ENCODE results near the gene CRB1. TPM values are rescaled to one million over a fixed set of nuclear protein-coding genes. Genes with fewer than 3 reads are reported as not detected.

CRB1 gene
- total and polyA plus RNA-seq, 2 of the 8 experiments (the other 6 are each of a cell fraction or from before 2014, with no cell fraction given), result 0.03 TPM; not detected in 1

GRCh38 chr1:197218857-197219256 lies 49.2 kb upstream of the CRB1 start:
- H3K18ac ChIP-seq (ENCODE audit: extremely low read depth, low read length), result no peak overlapping the region
- H2BK5ac ChIP-seq (ENCODE audit: low read depth, low read length), result no peak overlapping the region
- H3K4me1 ChIP-seq (replicated peaks in 1 of 4; ENCODE audit: control insufficient read depth in 3 of 4, insufficient read depth in 4 of 4, low read length in 3 of 4), result no peaks in the 10 kb centered on the region
- no peak overlapping the region for H2BK12ac ChIP-seq (ENCODE audit: low read depth, low read length)
- H2AFZ ChIP-seq (ENCODE audit: low read length), result no peak overlapping the region
- FAIRE-seq (no peak), DNase-seq (ENCODE audit: low read depth in 1 of 2, low spot score in 2 of 2) (no peak)
- H4K91ac ChIP-seq (replicated peaks; ENCODE audit: insufficient read length, low read length), result no peak overlapping the region
- no peak overlapping the region for H3K56ac ChIP-seq (replicated peaks; ENCODE audit: insufficient read length, low read depth, low read length)
- H3K27me3 ChIP-seq (replicated peaks in 1 of 4; ENCODE audit: control insufficient read depth in 3 of 4, extremely low read depth in 1 of 4, insufficient read depth in 3 of 4, low read length in 3 of 4), result no peaks in the 10 kb centered on the region
- CTCF ChIA-PET (ENCODE audit: partially characterized antibody), result interaction anchor here (0.7 kb wide), 1 partner anchor 11 kb away, joined by 3 read pairs; no protein-coding TSS in a partner anchor
- H3K36me3 ChIP-seq (ENCODE audit: control insufficient read depth in 2 of 4, insufficient read depth in 4 of 4, low read length in 3 of 4), result no peaks in the 10 kb centered on the region
- no peak overlapping the region for H3K9ac ChIP-seq (replicated peaks in 1 of 4; ENCODE audit: extremely low read depth in 1 of 4, low read depth in 3 of 4, low read length in 3 of 4)
- POLR2A ChIA-PET (ENCODE audit: partially characterized antibody), result no interaction called here
- H2BK20ac ChIP-seq (ENCODE audit: low read length), result no peak overlapping the region
- no peak overlapping the region for H3K4me3 ChIP-seq (ENCODE audit: extremely low read depth in 1 of 4, insufficient read depth in 2 of 4, low read depth in 3 of 4, low read length in 4 of 4)
- no peak overlapping the region for H3K14ac ChIP-seq (ENCODE audit: insufficient read length)
- no peak overlapping the region for H4K5ac ChIP-seq (ENCODE audit: insufficient read length, low read depth, low read length)
- H3K27ac ChIP-seq (ENCODE audit: low read depth, low read length), result no peak overlapping the region
- H3K4me2 ChIP-seq (ENCODE audit: insufficient read depth in 1 of 2, low read depth in 2 of 2, low read length in 2 of 2), result no peak overlapping the region
- no peaks in the 10 kb centered on the region for H3K23me2 ChIP-seq (ENCODE audit: low read depth, low read length)
- no peak overlapping the region for H2AK5ac ChIP-seq (ENCODE audit: low read depth, low read length)
- no peak overlapping the region for H4K8ac ChIP-seq (ENCODE audit: extremely low read depth, insufficient read depth, low read length)
- H3K9me3 ChIP-seq (ENCODE audit: insufficient read depth in 2 of 2, low read depth in 1 of 2, low read length in 1 of 2), result no peaks in the 10 kb centered on the region
- H3K79me1 ChIP-seq (ENCODE audit: low read depth, low read length), result no peaks in the 10 kb centered on the region
- no peak overlapping the region for H3K23ac ChIP-seq (ENCODE audit: insufficient read length)
- no peak overlapping the region for H2BK15ac ChIP-seq (ENCODE audit: low read length)
- no peak overlapping the region for H3K4ac ChIP-seq (replicated peaks; ENCODE audit: insufficient read length, low read depth, low read length)
- no peaks in the 10 kb centered on the region for H3K79me2 ChIP-seq (ENCODE audit: control insufficient read depth in 1 of 2, insufficient read depth in 2 of 2, low read length in 2 of 2)
- no peak overlapping the region for H2BK120ac ChIP-seq (replicated peaks; ENCODE audit: low read depth, low read length)
- H4K20me1 ChIP-seq (replicated peaks in 1 of 2; ENCODE audit: control insufficient read depth in 1 of 2, insufficient read depth in 2 of 2, low read length in 2 of 2), result no peaks in the 10 kb centered on the region
- no peak for TF ChIP-seq RBBP5 (IDR thresholded peaks at IDR 0.05; ENCODE audit: borderline replicate concordance, low read depth, low read length)
- no peak for TF ChIP-seq CREB1 (IDR thresholded peaks at IDR 0.05)
- TF ChIP-seq CHD2 (IDR thresholded peaks at IDR 0.05; ENCODE audit: low read length), result no peak
- no peak for TF ChIP-seq TCF12 (IDR thresholded peaks at IDR 0.05; ENCODE audit: low read depth, low read length)
- TF ChIP-seq HDAC2 (IDR thresholded peaks at IDR 0.05; ENCODE audit: borderline replicate concordance in 1 of 2, low read depth in 2 of 2, low read length in 2 of 2), result no peak
- TF ChIP-seq SP2 (IDR thresholded peaks at IDR 0.05; ENCODE audit: low read length), result no peak
- TF ChIP-seq E2F6 (IDR thresholded peaks at IDR 0.05), result no peak
- TF ChIP-seq BRCA1 (IDR thresholded peaks at IDR 0.05; ENCODE audit: low read depth, low read length), result no peak
- TF ChIP-seq CEBPB (IDR thresholded peaks at IDR 0.05; ENCODE audit: low read depth, low read length), result no peak
- no peak for TF ChIP-seq NRF1 (IDR thresholded peaks at IDR 0.05; ENCODE audit: low read depth, low read length)
- no peak for TF ChIP-seq ZNF274 (IDR thresholded peaks at IDR 0.05; ENCODE audit: borderline replicate concordance, extremely low read depth, low read length)
- no peak for TF ChIP-seq SIX5 (IDR thresholded peaks at IDR 0.05; ENCODE audit: low read depth, low read length)
- no peak for TF ChIP-seq CTCF (IDR thresholded peaks at IDR 0.05; ENCODE audit: control extremely low read depth in 1 of 3, insufficient read depth in 1 of 3, low read depth in 1 of 3, low read length in 3 of 3)
